A549 (cell line): Measurements from ENCODE around the gene CACNA1C. TPM values are rescaled to one million over a fixed set of nuclear protein-coding genes. Genes with fewer than 3 reads are reported as not detected.

Source experiments
- ATAC-seq, 2 experiments: fragments of 200-7000 bp in 1 of 2; fragments of >200 bp in 1 of 2; cut with Nextera tagmentation in 1 of 2; cut with Tn5 transposase in 1 of 2; 3 replicates each; pipeline versions ENCODE4 v1.8.0 to v1.9.1; 2018 to 2020; ENCODE audit warnings: mild to moderate bottlenecking in 1 of 2, moderate library complexity in 1 of 2
- CTCF ChIA-PET: fragments of 300-600 bp; sonication (Branson Sonifier 250); formaldehyde crosslinking; extraction: SDS; loops from one replicate; lab custom pipeline; 2021; ENCODE audit warnings: antibody characterized with exemption, inconsistent platforms; lab: Yijun Ruan, JAX
- POLR2A ChIA-PET: fragments of 350-600 bp; formaldehyde crosslinking; extraction: SDS; loops from one replicate; lab custom pipeline; 2021; ENCODE audit warnings: antibody characterized with exemption, inconsistent platforms; lab: Yijun Ruan, JAX
- DNase-seq, 2 experiments: peaks; one replicate each; pipeline versions ENCODE4 v3.0.0 to v3.0.0-alpha.2; 2011 to 2016; ENCODE audit warnings: low read depth in 1 of 2, low spot score in 1 of 2
- FAIRE-seq: peaks from 2 replicates; lab custom pipeline; 2011; peaks lifted over from hg19 to GRCh38; lab: Jason Lieb, UNC
- H3K27ac ChIP-seq, 2 experiments: fragments of >200 bp; sonication (Bioruptor Twin); formaldehyde crosslinking; 3 replicates each; pipeline ENCODE4 v1.5.1; 2016 to 2017
- H3K4me1 ChIP-seq: fragments of >200 bp; sonication (Bioruptor Twin); formaldehyde crosslinking; 3 replicates; pipeline ENCODE4 v1.6.1; 2016
- H3K4me2 ChIP-seq: fragments of >200 bp; sonication (Bioruptor Twin); formaldehyde crosslinking; 3 replicates; pipeline ENCODE4 v1.6.1; 2016
- H3K4me3 ChIP-seq: fragments of >200 bp; sonication (Bioruptor Twin); formaldehyde crosslinking; 3 replicates; pipeline ENCODE4 v1.5.1; 2016
- H3K9me3 ChIP-seq: fragments of >200 bp; sonication (Bioruptor Twin); formaldehyde crosslinking; 3 replicates; pipeline ENCODE4 v1.6.1; 2016
- ATOH8 ChIP-seq: fragments of 250-450 bp; sonication (Bioruptor Pico); IDR thresholded peaks from 2 replicates; pipeline ENCODE4 v1.5.0; 2020; ENCODE audit warnings: low read depth, mild to moderate bottlenecking, moderate library complexity
- BHLHE40 ChIP-seq: IDR thresholded peaks from 2 replicates; pipeline ENCODE4 v1.6.1; 2012; ENCODE audit warnings: low read depth, low read length, inconsistent platforms
- CBX2 ChIP-seq: fragments of 200-600 bp; sonication (generic); IDR thresholded peaks from 2 replicates; pipeline ENCODE4 v1.6.1; 2016; ENCODE audit warnings: low read depth, mild to moderate bottlenecking, borderline replicate concordance
- CHD2 ChIP-seq: fragments of 150-350 bp; IDR thresholded peaks from 2 replicates; pipeline ENCODE4 v1.6.1; 2014; ENCODE audit warnings: low read length; ENCODE audit not compliant: partially characterized antibody
- E2F6 ChIP-seq: IDR thresholded peaks from 2 replicates; pipeline ENCODE4 v1.6.1; 2012; ENCODE audit warnings: low read depth, borderline replicate concordance
- FOSB ChIP-seq: fragments of 250-450 bp; sonication (Bioruptor Pico); IDR thresholded peaks from 2 replicates; pipeline ENCODE4 v1.5.0; 2020; ENCODE audit warnings: mild to moderate bottlenecking, moderate library complexity
- FOSL2 ChIP-seq, 2 experiments: fragments of 450-650 bp in 1 of 2; fragments of >200 bp in 1 of 2; sonication (Bioruptor Twin) in 1 of 2; formaldehyde crosslinking; IDR thresholded peaks; 2 replicates each; pipeline versions ENCODE4 v1.5.0 to v1.6.1; 2016 to 2020; ENCODE audit warnings: mild to moderate bottlenecking in 1 of 2, moderate library complexity in 1 of 2
- HOXA7 ChIP-seq: fragments of 250-450 bp; sonication (Bioruptor Pico); IDR thresholded peaks from 2 replicates; pipeline ENCODE4 v1.5.0; 2020; ENCODE audit warnings: mild to moderate bottlenecking, moderate library complexity
- HOXB5 ChIP-seq: fragments of 250-450 bp; sonication (Bioruptor Pico); IDR thresholded peaks from 2 replicates; pipeline ENCODE4 v1.5.0; 2020; ENCODE audit warnings: mild to moderate bottlenecking, moderate library complexity
- JUN ChIP-seq, 2 experiments: fragments of >200 bp; sonication (Bioruptor Twin); formaldehyde crosslinking; IDR thresholded peaks; 2 replicates in 1 of 2; 3 replicates in 1 of 2; pipeline ENCODE4 v1.6.1; 2016 to 2017
- NPAS2 ChIP-seq: fragments of 250-450 bp; sonication (Bioruptor Pico); IDR thresholded peaks from 2 replicates; pipeline ENCODE4 v1.8.0; 2022; ENCODE audit warnings: mild to moderate bottlenecking, moderate library complexity, borderline replicate concordance
- PBX3 ChIP-seq: IDR thresholded peaks from 2 replicates; pipeline ENCODE4 v1.6.1; 2012
- PHF8 ChIP-seq: fragments of 200-600 bp; sonication (generic); IDR thresholded peaks from 2 replicates; pipeline ENCODE4 v1.6.1; 2016; ENCODE audit warnings: low read depth, mild to moderate bottlenecking, antibody characterized with exemption, moderate library complexity, borderline replicate concordance
- POLR2AphosphoS2 ChIP-seq: conservative IDR thresholded peaks from 2 replicates; pipeline ENCODE4 v1.6.1; 2012; ENCODE audit warnings: low read length, improper control_type of control experiment, inconsistent platforms
- RAD21 ChIP-seq, 2 experiments: fragments of >200 bp in 1 of 2; sonication (Bioruptor Twin) in 1 of 2; formaldehyde crosslinking in 1 of 2; IDR thresholded peaks in 1 of 2; conservative IDR thresholded peaks in 1 of 2; 2 replicates in 1 of 2; 3 replicates in 1 of 2; pipeline ENCODE4 v1.6.1; 2012 to 2018; ENCODE audit warnings: inconsistent platforms in 1 of 2
- RCOR1 ChIP-seq: fragments of 150-350 bp; IDR thresholded peaks from 2 replicates; pipeline ENCODE4 v1.6.1; 2014; ENCODE audit warnings: antibody characterized with exemption, low read length, low read depth
- RFX5 ChIP-seq: fragments of 450-650 bp; IDR thresholded peaks from 2 replicates; pipeline ENCODE4 v1.7.1; 2014; ENCODE audit warnings: antibody characterized with exemption, mild to moderate bottlenecking, moderate library complexity
- SREBF2 ChIP-seq: fragments of 450-650 bp; IDR thresholded peaks from 2 replicates; pipeline ENCODE4 v1.6.1; 2014; ENCODE audit warnings: mild to moderate bottlenecking, moderate library complexity
- TFCP2L1 ChIP-seq: fragments of 250-450 bp; sonication (Bioruptor Pico); IDR thresholded peaks from 2 replicates; pipeline ENCODE4 v1.5.0; 2021; ENCODE audit warnings: mild to moderate bottlenecking
- WGBS: methylation state at CpG from one replicate; pipeline ENCODE4 v1.1.6; 2017; ENCODE audit errors: missing lambda C conversion rate; 5-methylcytosine and 5-hydroxymethylcytosine counted together
- polyA plus RNA-seq, 4 experiments: library from polyadenylated mRNA; depleted of rRNA in 3 of 4; stranded (reverse); fragments of >200 nt; fragmentation: RNase III in 1 of 4; extraction: RNeasy Plus Mini Kit Qiagen cat#74134 plus additional on column Dnase treatment in 1 of 4; gene quantifications; 2 replicates in 3 of 4; 3 replicates in 1 of 4; pipeline ENCODE4 v1.2.3, GENCODE V29; 2011 to 2017
- TF ChIP-seq, protein P1 (sequence below): fragments of 200-600 bp; sonication (generic); IDR thresholded peaks from 2 replicates; pipeline ENCODE4 v1.6.1; 2016; ENCODE audit warnings: antibody characterized with exemption, mild to moderate bottlenecking, moderate library complexity
- TF ChIP-seq, protein P2 (sequence below): fragments of >200 bp; sonication (Bioruptor Twin); formaldehyde crosslinking; IDR thresholded peaks from 3 replicates; pipeline ENCODE4 v1.5.1; 2016
- TF ChIP-seq, protein P3 (sequence below): IDR thresholded peaks from 2 replicates; pipeline ENCODE4 v1.6.1; 2012

The CACNA1C gene
- polyA plus RNA-seq, 2 of the 4 experiments (the other 2 are of a cell fraction): not detected

GRCh38 chr12:2673966-2674810 is 621.4 kb downstream of the CACNA1C start (continued):
- TF ChIP-seq, protein P1, sequence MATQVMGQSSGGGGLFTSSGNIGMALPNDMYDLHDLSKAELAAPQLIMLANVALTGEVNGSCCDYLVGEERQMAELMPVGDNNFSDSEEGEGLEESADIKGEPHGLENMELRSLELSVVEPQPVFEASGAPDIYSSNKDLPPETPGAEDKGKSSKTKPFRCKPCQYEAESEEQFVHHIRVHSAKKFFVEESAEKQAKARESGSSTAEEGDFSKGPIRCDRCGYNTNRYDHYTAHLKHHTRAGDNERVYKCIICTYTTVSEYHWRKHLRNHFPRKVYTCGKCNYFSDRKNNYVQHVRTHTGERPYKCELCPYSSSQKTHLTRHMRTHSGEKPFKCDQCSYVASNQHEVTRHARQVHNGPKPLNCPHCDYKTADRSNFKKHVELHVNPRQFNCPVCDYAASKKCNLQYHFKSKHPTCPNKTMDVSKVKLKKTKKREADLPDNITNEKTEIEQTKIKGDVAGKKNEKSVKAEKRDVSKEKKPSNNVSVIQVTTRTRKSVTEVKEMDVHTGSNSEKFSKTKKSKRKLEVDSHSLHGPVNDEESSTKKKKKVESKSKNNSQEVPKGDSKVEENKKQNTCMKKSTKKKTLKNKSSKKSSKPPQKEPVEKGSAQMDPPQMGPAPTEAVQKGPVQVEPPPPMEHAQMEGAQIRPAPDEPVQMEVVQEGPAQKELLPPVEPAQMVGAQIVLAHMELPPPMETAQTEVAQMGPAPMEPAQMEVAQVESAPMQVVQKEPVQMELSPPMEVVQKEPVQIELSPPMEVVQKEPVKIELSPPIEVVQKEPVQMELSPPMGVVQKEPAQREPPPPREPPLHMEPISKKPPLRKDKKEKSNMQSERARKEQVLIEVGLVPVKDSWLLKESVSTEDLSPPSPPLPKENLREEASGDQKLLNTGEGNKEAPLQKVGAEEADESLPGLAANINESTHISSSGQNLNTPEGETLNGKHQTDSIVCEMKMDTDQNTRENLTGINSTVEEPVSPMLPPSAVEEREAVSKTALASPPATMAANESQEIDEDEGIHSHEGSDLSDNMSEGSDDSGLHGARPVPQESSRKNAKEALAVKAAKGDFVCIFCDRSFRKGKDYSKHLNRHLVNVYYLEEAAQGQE: no peak
- TF ChIP-seq RFX5 (no peak), CBX2 (no peak), HOXB5 (CRISPR knock-in tag) (no peak), POLR2AphosphoS2 (no peak), RCOR1 (no peak), ATOH8 (CRISPR knock-in tag) (no peak)
- TF ChIP-seq, protein P2, sequence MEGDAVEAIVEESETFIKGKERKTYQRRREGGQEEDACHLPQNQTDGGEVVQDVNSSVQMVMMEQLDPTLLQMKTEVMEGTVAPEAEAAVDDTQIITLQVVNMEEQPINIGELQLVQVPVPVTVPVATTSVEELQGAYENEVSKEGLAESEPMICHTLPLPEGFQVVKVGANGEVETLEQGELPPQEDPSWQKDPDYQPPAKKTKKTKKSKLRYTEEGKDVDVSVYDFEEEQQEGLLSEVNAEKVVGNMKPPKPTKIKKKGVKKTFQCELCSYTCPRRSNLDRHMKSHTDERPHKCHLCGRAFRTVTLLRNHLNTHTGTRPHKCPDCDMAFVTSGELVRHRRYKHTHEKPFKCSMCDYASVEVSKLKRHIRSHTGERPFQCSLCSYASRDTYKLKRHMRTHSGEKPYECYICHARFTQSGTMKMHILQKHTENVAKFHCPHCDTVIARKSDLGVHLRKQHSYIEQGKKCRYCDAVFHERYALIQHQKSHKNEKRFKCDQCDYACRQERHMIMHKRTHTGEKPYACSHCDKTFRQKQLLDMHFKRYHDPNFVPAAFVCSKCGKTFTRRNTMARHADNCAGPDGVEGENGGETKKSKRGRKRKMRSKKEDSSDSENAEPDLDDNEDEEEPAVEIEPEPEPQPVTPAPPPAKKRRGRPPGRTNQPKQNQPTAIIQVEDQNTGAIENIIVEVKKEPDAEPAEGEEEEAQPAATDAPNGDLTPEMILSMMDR: no peak

- no peak overlapping the region for H3K27ac ChIP-seq
- FAIRE-seq: no peak
- ChIA-PET POLR2A (no interaction called here), CTCF (no interaction called here)
- no peak for TF ChIP-seq HOXA7 (CRISPR knock-in tag)
- no peaks in the 10 kb centered on the region for H3K4me1 ChIP-seq
- no peak overlapping the region for H3K4me2 ChIP-seq
- ATAC-seq: no peak
- WGBS: 4% methylated on average over 6 of the region's 6 CpGs
- H3K4me3 ChIP-seq: no peak overlapping the region
- DNase-seq: no peak
- no peaks in the 10 kb centered on the region for H3K9me3 ChIP-seq
These were observed 623.0 kb downstream of the CACNA1C start for GRCh38 chr12:2675776-2676175.

- Histone ChIP-seq H3K27ac (no peak overlapping the region), H3K4me1 (no peaks in the 10 kb centered on the region), H3K4me2 (no peak overlapping the region), H3K9me3 (no peaks in the 10 kb centered on the region), H3K4me3 (no peak overlapping the region)
- POLR2A ChIA-PET: no interaction called here
- FAIRE-seq: no peak
- CTCF ChIA-PET: interaction anchor here (0.6 to 2.7 kb wide), 4 partner anchors 12 to 142 kb away, joined by 3 to 10 read pairs (median 6); no protein-coding TSS in a partner anchor
- 26% methylated on average over 20 of the region's 20 CpGs for WGBS
- no peak for DNase-seq
- ATAC-seq: no peak
- TF ChIP-seq NPAS2 (CRISPR knock-in tag): no peak
- TF ChIP-seq, protein P3, sequence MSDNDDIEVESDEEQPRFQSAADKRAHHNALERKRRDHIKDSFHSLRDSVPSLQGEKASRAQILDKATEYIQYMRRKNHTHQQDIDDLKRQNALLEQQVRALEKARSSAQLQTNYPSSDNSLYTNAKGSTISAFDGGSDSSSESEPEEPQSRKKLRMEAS: no peak
- TF ChIP-seq BHLHE40: no peak
- TF ChIP-seq FOSL2 (IDR thresholded peaks at IDR 0.05): no peak
- TF ChIP-seq FOSL2 (CRISPR knock-in tag; IDR thresholded peaks at IDR 0.05): no peak
- TF ChIP-seq E2F6: no peak
- TF ChIP-seq CHD2: no peak
- TF ChIP-seq TFCP2L1: no peak
- no peak for TF ChIP-seq FOSB
- no peak for TF ChIP-seq SREBF2
- no peak for TF ChIP-seq PHF8
- no peak for TF ChIP-seq RAD21 (conservative IDR thresholded peaks at IDR 0.05 in 1 of 2, IDR thresholded peaks at IDR 0.05 in 1 of 2)
- TF ChIP-seq PBX3: no peak
- no peak for TF ChIP-seq JUN (IDR thresholded peaks at IDR 0.05)
These were observed 624.5 kb downstream of the CACNA1C start for GRCh38 chr12:2677142-2677880.
